Kidney (tissue), 14 donors: ENCODE results near the gene GRK2. TPM values are rescaled to one million over a fixed set of nuclear protein-coding genes. Genes with fewer than 3 reads are reported as not detected.

Experiments
- DNase-seq, 5 donors: peaks; one replicate each; pipeline ENCODE4 v3.0.0-alpha.2; 2013 to 2020
- FAIRE-seq: peaks from 2 replicates; lab custom pipeline; 2012; peaks lifted over from hg19 to GRCh38; lab: Jason Lieb, UNC
- H3K27ac ChIP-seq, 2 donors: one replicate each; pipeline ENCODE4 v1.7.0; 2013; ENCODE audit warnings: low read depth in 2 of 2, low read length in 2 of 2, inconsistent platforms in 1 of 2
- H3K27me3 ChIP-seq: one replicate; pipeline ENCODE4 v1.7.1; 2013; ENCODE audit warnings: low read length, inconsistent platforms; ENCODE audit not compliant: control insufficient read depth, insufficient read depth
- H3K36me3 ChIP-seq, 3 donors: one replicate each; pipeline versions ENCODE4 v1.7.0 to v1.7.1; 2013; ENCODE audit warnings: low read length in 3 of 3, control low read depth in 1 of 3, inconsistent platforms in 1 of 3; ENCODE audit not compliant: insufficient read depth in 3 of 3, control insufficient read depth in 2 of 3
- H3K4me1 ChIP-seq, 3 donors: one replicate each; pipeline versions ENCODE4 v1.7.0 to v1.7.1; 2013; ENCODE audit warnings: low read length in 3 of 3, inconsistent platforms in 1 of 3, low read depth in 1 of 3; ENCODE audit not compliant: control insufficient read depth in 2 of 3, insufficient read depth in 2 of 3
- H3K4me3 ChIP-seq, 3 donors: one replicate each; pipeline versions ENCODE4 v1.7.0 to v1.8.1; 2013; ENCODE audit warnings: low read length in 3 of 3, control low read depth in 1 of 3, inconsistent platforms in 1 of 3
- H3K9ac ChIP-seq, 3 donors: one replicate each; pipeline versions ENCODE4 v1.7.0 to v1.7.1; 2013; ENCODE audit warnings: low read length in 3 of 3, control low read depth in 1 of 3, inconsistent platforms in 1 of 3
- H3K9me3 ChIP-seq, 3 donors: one replicate each; pipeline versions ENCODE4 v1.7.0 to v1.7.1; 2013; ENCODE audit warnings: low read length in 3 of 3, control low read depth in 1 of 3, inconsistent platforms in 1 of 3; ENCODE audit not compliant: control insufficient read depth in 2 of 3, insufficient read depth in 1 of 3
- intact Hi-C: fragments of 100-400 bp; cut with DNase I; formaldehyde crosslinking; loops from one replicate; pipeline ENCODE4 v1.11.1; 2022
- polyA plus RNA-seq: library from polyadenylated mRNA; stranded (reverse); fragments of 350-450 nt; fragmentation: Illumina TruSeq; extraction: RNeasy Lipid Tissue Mini Kit (QIAGEN cat#74804); gene quantifications from one replicate; pipeline ENCODE4 v1.2.3, GENCODE V29; 2014; ENCODE audit warnings: low read depth, low replicate concordance; ENCODE audit not compliant: insufficient read depth
- total RNA-seq: library from RNA; stranded (reverse); fragmentation: NEBNext Ultra II Directional; extraction: Animal tissue kit (Norgen Biotek cat#: 25700); gene quantifications from one replicate; pipeline ENCODE4 v1.2.1, GENCODE V29; 2021
- TF ChIP-seq, protein P1 (sequence below): IDR thresholded peaks from 3 replicates; pipeline ENCODE4 v1.5.1; 2012; ENCODE audit warnings: mild to moderate bottlenecking, moderate library complexity, borderline replicate concordance; ENCODE audit not compliant: insufficient read depth; ENCODE audit errors: extremely low read depth
- donor health status: control.
- donor health status: control.
- donor health status: control.
- donor health status: control.
- donor health status: control.
- donor health status: DM: yes; HTN: yes; CAD: no.
- donor health status: Normal renal cell carcinoma (clear cell type).

The GRK2 gene
- total and polyA plus RNA-seq, 2 donors from 2014 or later = 28.2 to 80.8 TPM

DNA sequence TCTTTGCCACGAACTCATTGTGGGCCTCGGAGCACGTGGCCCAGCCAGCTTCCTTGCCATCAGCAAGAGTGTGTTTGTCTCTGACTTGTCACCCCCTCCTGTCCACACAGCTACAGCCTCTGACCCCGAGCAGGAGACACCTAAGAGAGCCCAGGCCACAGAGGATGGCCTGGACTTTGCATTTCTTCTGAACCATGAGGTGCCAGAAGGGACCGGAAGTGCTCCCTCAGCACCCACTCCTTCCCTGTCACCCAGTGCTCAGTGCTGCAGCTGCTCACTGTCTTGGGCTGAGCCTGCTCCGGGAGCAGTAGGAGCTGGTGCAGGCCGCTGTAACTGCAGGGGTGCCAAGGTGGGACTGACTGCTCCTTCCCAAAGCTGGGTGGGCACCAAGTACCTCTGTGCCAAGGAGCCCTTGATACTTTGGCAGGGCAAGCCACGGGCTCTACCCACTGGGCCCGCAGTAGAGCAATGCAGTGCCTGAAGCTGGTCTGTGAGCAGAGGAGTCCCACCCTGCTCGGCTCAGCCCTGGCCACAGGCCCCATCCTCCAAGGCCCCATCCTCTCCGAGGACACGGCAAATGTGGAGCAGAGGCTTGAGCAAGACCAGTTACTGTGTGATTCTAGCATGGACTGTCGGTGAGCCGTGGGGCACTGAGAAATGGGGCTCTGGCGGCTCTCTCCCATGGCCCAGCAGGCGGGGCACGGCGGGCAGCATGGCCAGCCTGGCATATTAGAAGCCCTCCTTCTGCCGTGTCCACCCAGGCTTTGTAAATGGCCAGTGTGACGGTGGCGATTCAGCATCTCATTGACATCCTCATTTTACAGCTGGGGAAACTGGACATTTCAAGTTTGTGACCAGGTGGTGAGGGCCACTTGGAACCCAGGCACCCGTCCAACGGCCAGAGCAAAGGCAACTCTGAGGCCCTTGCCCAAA lies 6.3 kb downstream of the GRK2 start:
- Histone ChIP-seq H3K9me3 (no peaks in the 10 kb centered on the region), H3K36me3 (peaks cover 0 to 5% (median 2%) of the 10 kb centered on the region in 3 donors), H3K4me3 (peak overlapping the region in 1 of 3 donors; percentile 3), H3K9ac (peak overlapping the region in 2 of 3 donors; percentile 19 to 25), H3K27me3 (no peaks in the 10 kb centered on the region), H3K27ac (peak overlapping the region; percentile 38 to 43), H3K4me1 (peaks cover 5 to 86% (median 56%) of the 10 kb centered on the region in 3 donors)
- intact Hi-C loops = no loop called here
- peak in 2 of 5 donors; percentile 30 to 72 for DNase-seq
- FAIRE-seq = no peak
- TF ChIP-seq, protein P1, sequence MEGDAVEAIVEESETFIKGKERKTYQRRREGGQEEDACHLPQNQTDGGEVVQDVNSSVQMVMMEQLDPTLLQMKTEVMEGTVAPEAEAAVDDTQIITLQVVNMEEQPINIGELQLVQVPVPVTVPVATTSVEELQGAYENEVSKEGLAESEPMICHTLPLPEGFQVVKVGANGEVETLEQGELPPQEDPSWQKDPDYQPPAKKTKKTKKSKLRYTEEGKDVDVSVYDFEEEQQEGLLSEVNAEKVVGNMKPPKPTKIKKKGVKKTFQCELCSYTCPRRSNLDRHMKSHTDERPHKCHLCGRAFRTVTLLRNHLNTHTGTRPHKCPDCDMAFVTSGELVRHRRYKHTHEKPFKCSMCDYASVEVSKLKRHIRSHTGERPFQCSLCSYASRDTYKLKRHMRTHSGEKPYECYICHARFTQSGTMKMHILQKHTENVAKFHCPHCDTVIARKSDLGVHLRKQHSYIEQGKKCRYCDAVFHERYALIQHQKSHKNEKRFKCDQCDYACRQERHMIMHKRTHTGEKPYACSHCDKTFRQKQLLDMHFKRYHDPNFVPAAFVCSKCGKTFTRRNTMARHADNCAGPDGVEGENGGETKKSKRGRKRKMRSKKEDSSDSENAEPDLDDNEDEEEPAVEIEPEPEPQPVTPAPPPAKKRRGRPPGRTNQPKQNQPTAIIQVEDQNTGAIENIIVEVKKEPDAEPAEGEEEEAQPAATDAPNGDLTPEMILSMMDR = no peak

DNA sequence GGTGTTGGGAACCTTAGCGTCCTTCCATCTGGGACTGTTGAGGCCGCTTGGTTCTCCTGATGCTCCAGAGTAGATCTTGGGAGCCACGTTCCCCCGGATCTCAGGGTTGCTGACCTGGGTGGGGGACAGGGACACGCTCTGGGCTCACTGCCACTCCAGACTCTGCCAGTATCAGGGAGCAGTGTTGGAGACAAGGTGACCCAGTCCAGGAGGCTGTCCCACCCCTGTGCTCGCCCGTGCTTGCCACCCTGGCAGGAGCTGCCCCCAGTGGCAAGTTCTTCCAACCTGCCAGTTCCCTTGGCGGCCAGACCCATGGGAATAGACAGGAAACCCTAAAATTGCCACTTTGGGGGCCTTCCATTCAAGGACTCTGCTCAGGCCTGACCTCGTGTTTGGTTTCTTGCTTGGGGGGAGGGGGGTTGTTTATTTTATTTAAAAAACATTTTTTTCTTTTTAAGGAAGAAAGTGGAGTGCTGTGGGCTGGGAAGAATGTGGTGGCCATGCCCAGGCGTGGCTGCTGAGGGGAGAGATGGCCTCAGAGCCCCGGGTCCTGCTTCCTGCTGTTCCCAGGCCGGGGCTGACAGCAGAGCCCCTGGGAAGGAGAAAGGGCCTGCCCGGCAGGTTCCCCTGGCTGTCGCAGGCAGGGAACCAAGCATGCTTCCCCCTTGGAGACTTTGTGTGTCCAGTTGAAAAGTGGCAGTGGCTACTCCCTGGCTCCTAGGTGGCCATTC lies 7.2 kb downstream of the GRK2 start:
- Histone ChIP-seq H3K4me3 (no peak overlapping the region), H3K9ac (peak overlapping the region in 1 of 3 donors; percentile 25), H3K27ac (peak overlapping the region; percentile 33 to 43), H3K4me1 (peaks cover 5 to 84% (median 49%) of the 10 kb centered on the region in 3 donors), H3K36me3 (peaks cover 0 to 5% (median 0%) of the 10 kb centered on the region in 3 donors), H3K27me3 (no peaks in the 10 kb centered on the region), H3K9me3 (no peaks in the 10 kb centered on the region)
- intact Hi-C loops = no loop called here
- TF ChIP-seq, protein P1 = no peak
- DNase-seq = peak in 2 of 5 donors; percentile 30 to 80
- FAIRE-seq = no peak

DNA sequence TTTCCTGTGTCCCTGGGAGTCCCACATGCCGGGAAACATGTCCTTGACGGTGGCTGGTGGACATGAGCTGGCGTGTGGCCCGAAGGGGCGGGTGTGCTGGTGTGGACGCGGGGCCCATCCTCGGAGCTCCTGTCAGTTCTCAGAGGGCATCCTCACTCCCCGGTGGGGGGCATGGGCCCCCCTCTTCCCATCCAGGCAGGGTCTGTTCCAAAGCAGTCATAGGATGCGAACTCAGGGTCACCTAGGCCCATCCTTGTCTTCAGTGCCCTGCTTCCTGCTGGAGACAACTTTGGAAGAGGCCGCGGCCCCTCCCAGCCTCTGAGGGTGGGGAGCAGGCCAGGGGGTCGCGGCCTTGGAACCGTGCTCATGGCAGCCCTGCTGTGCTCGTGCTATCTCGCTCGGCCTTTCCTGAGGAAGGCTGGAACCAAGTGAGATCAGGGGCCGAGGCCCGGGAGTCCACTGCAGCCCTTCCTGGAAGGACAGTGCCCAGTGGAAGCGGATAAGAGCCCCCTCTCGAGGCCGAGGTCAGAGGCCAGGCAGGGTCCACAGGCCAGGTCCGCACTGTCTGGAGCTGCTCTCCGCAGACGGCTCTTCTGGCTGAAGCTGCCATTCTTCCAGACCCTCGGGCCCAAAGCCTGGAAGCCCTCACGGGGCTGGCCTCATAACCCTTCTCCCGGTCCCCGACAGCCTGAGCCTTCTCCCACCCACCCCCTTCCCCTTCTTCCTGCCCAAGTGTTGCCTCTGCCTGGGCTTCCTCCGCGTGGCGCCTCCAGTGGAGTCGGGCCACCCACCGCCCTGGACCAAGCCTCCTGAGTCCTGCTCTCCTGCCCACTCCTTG lies 8.7 kb downstream of the GRK2 start:
- peaks cover 5 to 71% (median 40%) of the 10 kb centered on the region in 3 donors for H3K4me1 ChIP-seq
- TF ChIP-seq, protein P1 = no peak
- no peak overlapping the region for H3K9ac ChIP-seq
- no peaks in the 10 kb centered on the region for H3K9me3 ChIP-seq
- peaks cover 0 to 9% (median 0%) of the 10 kb centered on the region in 3 donors for H3K36me3 ChIP-seq
- H3K27me3 ChIP-seq = no peaks in the 10 kb centered on the region
- H3K27ac ChIP-seq = peak overlapping the region; percentile 54 to 63
- FAIRE-seq (no peak), DNase-seq (peak in 2 of 5 donors; percentile 45 to 90)
- no peak overlapping the region for H3K4me3 ChIP-seq
- intact Hi-C loops = no loop called here
